ENCODE results near the gene UBE2E2.
A peak's percentile ranks its signal among the peaks of the same experiment; 100 is the strongest.

Gene UBE2E2

DNA sequence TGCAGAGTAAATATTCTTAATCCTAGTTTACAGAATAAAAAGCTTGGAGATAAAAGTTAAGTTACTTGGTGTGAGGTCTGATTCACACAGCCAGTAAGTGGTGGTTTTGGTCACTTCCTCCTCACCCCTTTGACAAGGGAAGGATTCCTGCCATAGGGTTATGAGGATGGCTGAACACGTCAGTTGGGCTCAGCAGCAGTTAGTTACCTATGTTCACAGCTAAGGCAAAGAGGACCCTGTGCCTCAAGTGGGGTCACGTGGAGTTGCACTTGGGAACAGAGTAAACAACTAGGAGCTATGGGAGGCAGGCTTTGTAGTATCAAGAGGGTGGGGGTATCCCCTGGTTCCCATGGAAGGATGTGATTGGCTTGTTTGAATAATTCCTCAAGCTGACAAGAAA, 232.2 kb downstream of the UBE2E2 start:
- peak overlapping the region; percentile 10 for H3K27ac Mint-ChIP-seq
- DNase-seq (no peak), ATAC-seq (replicated peaks) (peak; percentile 60 to 63)
- H3K4me1 Mint-ChIP-seq = peaks cover 35 to 63% of the 10 kb centered on the region in 2 donors
- H3K27me3 Mint-ChIP-seq = no peaks in the 10 kb centered on the region
- peaks cover 0 to 4% of the 10 kb centered on the region in 2 donors for H3K9me3 Mint-ChIP-seq
- H3K4me3 Mint-ChIP-seq = peak overlapping the region in 1 of 2 donors; percentile 26
- H3K36me3 Mint-ChIP-seq = peaks cover 5 to 10% of the 10 kb centered on the region in 2 donors

DNA sequence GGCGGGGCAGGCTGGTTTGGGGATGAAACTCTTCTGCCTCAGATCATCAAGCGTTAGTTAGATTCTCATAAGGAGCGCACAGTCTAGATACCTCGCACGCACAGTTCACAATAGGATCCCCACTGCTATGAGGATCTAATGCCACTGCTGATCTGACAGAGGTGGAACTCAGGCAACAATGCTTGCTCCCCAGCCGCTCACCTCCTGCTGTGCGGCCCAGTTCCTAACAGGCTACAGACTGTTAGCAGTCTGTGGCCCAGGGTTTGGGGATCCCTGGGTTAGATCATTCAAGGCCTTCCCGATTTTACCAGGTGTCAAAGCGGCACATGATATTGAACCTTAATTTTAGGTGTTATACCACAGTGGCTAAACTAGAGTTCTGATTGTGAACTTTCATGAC, 232.8 kb downstream of the UBE2E2 start:
- H3K27me3 Mint-ChIP-seq = no peaks in the 10 kb centered on the region
- ATAC-seq (replicated peaks) (no peak), DNase-seq (no peak)
- H3K36me3 Mint-ChIP-seq = peaks cover 5 to 10% of the 10 kb centered on the region in 2 donors
- no peak overlapping the region for H3K27ac Mint-ChIP-seq
- H3K4me1 Mint-ChIP-seq = peaks cover 33 to 63% of the 10 kb centered on the region in 2 donors
- H3K4me3 Mint-ChIP-seq = no peak overlapping the region
- peaks cover 0 to 4% of the 10 kb centered on the region in 2 donors for H3K9me3 Mint-ChIP-seq

DNA sequence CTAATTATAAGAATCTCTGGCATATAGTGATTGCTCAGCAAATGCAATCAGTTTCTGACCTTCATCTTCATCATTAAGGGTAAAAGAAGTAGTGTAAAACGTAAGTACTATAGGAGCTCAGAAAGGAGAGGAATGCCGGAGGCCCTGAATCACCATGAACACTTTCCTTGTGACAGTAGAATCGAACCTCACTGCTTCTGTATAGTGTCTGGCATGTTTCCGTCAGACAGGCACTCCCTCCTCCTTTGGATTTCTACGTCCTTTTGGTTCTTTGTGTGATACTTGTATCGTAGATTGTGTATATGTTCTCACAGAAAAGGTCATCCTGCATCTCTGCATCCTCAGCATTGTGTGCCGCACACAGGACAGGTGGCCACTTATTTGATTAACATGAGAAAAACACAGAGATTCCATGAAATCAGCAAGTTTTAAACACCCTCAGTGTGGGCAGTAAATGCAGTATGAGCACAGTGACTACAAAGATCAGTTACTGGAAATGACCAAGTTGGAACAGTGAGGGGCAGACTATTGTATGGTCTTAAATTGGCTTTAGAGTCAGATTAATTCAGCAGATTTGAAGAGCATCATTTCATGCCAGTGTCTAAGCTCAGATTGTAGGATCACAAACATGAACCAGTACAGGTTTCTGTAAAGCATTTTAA, 234.5 kb downstream of the UBE2E2 start:
- no peak for ATAC-seq (replicated peaks)
- DNase-seq = no peak
- peak overlapping the region; percentile 56 for H3K27ac Mint-ChIP-seq
- H3K4me1 Mint-ChIP-seq = peaks cover 32 to 61% of the 10 kb centered on the region in 2 donors
- no peaks in the 10 kb centered on the region for H3K27me3 Mint-ChIP-seq
- peaks cover 5 to 10% of the 10 kb centered on the region in 2 donors for H3K36me3 Mint-ChIP-seq
- H3K4me3 Mint-ChIP-seq = peak overlapping the region in 1 of 2 donors; percentile 6
- peaks cover 0 to 4% of the 10 kb centered on the region in 2 donors for H3K9me3 Mint-ChIP-seq

DNA sequence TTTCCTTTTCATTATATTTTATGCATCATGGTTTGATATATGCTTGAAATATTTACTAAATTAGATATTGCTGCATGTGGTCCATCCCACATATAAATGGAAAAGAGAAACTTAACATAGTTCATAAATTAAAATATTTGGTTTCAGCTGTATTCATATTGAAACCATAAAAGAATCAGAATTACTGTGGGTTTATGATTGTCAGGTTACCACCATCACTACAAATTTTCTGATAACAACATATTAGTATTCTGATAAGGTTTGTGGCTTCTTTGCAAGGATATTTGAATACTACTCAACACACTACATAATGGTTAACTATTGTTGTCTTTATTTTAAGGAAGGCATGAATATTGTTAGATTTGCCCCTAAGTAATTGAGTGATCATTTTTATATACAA, 235.5 kb downstream of the UBE2E2 start:
- H3K27ac Mint-ChIP-seq = no peak overlapping the region
- peaks cover 5 to 10% of the 10 kb centered on the region in 2 donors for H3K36me3 Mint-ChIP-seq
- ATAC-seq (replicated peaks) = peak in 1 of 2 donors; percentile 26
- no peak overlapping the region for H3K4me3 Mint-ChIP-seq
- H3K4me1 Mint-ChIP-seq = peaks cover 41 to 72% of the 10 kb centered on the region in 2 donors
- no peaks in the 10 kb centered on the region for H3K27me3 Mint-ChIP-seq
- DNase-seq = no peak
- peaks cover 0 to 4% of the 10 kb centered on the region in 2 donors for H3K9me3 Mint-ChIP-seq

DNA sequence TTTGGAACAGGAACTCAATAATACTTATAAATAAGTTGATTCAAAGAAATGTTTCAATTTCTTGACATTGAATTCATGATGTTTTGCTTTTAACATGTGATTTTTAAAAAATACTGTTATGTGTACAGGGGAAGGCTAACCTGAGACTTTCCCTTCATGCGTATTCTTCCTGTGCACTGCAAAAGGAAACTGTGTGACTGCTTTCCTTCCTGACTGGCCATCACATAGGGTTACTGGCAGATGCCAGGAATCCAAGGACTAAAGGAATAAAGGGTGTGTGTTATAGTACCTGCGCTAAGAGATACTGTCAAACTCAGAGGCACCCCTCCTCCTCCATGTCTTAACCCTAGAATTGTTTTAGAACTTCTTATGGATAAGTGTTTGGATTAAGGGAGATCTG, 236.0 kb downstream of the UBE2E2 start:
- Mint-ChIP-seq H3K9me3 (peaks cover 0 to 4% of the 10 kb centered on the region in 2 donors), H3K4me3 (no peak overlapping the region), H3K36me3 (peaks cover 5 to 10% of the 10 kb centered on the region in 2 donors), H3K27ac (no peak overlapping the region), H3K27me3 (no peaks in the 10 kb centered on the region), H3K4me1 (peaks cover 45 to 76% of the 10 kb centered on the region in 2 donors)
- DNase-seq (no peak), ATAC-seq (replicated peaks) (no peak)

DNA sequence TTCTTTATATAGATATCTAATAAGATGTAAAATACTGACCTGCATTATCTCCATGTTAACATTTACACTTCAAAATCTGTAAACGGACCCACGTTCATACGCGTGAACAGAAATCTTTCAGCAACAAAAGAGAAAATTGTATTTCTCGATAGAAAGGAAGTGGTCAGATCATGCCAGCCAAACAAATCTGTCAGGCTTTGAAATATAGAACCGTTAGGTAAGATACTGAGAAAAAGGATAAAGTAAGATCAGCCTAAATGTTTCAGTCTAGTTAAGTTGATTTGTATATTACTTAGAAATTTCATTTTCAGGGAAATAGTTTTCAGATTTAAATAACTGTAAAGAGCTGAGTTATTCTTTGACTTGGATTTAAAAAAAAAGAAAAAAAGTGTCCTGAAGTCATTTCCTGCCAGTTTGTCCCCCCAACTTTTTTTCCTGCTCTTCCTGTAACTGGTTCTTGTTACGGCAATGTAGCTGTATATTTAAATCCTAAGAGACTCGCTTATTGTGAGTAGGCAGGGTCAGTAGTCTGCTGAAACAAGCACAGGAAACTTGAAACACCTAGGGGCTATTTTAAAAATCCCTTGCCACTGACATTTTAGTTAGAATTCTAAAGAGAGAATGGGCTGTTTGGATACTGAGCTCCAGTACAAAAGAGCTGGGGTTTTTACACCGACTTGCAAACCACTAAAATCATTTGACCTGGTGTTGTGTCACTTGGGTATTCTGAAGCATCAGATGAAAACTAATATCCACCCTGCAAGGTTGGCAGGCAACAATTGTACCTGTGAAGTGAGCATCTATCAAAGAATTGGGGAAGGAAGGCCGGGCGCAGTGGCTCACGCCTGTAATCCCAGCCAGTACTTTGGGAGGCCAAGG, 237.5 kb downstream of the UBE2E2 start:
- ATAC-seq (replicated peaks) (peak; percentile 80 to 82), DNase-seq (peak; percentile 19)
- H3K9me3 Mint-ChIP-seq = peaks cover 0 to under 1% of the 10 kb centered on the region in 2 donors
- H3K36me3 Mint-ChIP-seq = peaks cover 1 to 12% of the 10 kb centered on the region in 2 donors
- peak overlapping the region; percentile 66 to 72 for H3K4me3 Mint-ChIP-seq
- peak overlapping the region; percentile 47 for H3K27ac Mint-ChIP-seq
- H3K4me1 Mint-ChIP-seq = peaks cover 51 to 76% of the 10 kb centered on the region in 2 donors
- no peaks in the 10 kb centered on the region for H3K27me3 Mint-ChIP-seq

DNA sequence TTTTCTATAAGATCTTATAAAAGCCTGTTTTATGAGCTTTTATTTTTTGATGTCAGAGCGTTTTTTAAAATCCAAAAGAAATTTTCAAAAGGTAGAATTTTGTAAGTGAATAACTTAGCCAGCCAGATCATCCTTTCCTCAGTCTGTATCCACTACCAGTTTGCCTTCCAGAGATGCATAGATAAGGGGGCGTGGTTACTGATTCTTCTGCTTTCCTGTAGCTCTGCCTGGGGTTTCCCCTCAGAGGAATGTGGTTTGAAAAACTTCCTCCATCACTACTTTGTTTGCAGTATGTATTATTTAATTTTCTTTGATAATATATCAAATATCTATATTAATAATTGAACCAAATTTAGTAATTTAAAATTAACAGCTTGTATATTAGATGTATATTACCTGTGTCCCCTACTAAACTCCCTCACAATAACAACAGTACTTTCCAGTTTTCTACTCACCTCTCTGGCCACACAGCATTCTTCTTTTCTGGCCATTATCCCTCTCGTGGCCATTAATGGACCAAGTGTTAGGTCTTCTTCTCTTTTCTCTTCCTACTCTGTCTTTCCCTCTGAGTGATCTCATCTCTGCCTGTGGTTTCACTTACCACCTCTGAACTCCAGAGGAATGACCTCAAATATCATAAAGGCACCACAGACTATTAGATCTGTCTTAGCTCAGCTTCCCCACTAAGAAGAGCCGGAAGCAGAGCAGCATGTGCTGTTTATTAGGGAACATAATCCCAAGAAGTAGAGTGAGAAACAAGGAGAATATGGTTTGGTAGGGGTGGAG, 239.7 kb downstream of the UBE2E2 start:
- DNase-seq = peak; percentile 23
- Mint-ChIP-seq H3K36me3 (peaks cover 0 to 6% of the 10 kb centered on the region in 2 donors), H3K27ac (peak overlapping the region; percentile 0), H3K4me1 (peaks cover 52 to 77% of the 10 kb centered on the region in 2 donors), H3K9me3 (no peaks in the 10 kb centered on the region), H3K4me3 (peak overlapping the region in 1 of 2 donors; percentile 27), H3K27me3 (no peaks in the 10 kb centered on the region)
- ATAC-seq (replicated peaks) = peak; percentile 41 to 56

DNA sequence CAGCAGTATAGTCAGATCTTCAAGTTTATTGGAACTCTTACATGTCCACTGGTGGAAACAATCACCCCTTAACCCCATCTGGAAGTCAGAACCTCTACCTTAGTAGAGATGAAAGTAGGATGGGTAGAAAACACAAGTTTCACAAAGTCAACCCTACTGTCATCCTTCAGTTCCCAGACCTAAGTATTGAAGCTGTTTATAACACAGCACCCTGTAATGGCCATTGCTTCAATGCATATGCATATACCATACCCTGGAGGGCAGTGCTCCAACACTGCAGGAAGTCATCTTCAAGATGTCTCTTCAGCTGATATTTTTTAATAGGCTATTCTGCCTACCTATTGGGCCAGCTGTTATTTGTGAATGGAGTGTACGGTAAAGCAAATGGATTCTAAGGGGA, 241.3 kb downstream of the UBE2E2 start:
- Mint-ChIP-seq H3K4me3 (no peak overlapping the region), H3K9me3 (no peaks in the 10 kb centered on the region), H3K36me3 (peaks cover 0 to 6% of the 10 kb centered on the region in 2 donors), H3K27me3 (no peaks in the 10 kb centered on the region), H3K27ac (no peak overlapping the region), H3K4me1 (peaks cover 50 to 80% of the 10 kb centered on the region in 2 donors)
- DNase-seq (no peak), ATAC-seq (replicated peaks) (no peak)

DNA sequence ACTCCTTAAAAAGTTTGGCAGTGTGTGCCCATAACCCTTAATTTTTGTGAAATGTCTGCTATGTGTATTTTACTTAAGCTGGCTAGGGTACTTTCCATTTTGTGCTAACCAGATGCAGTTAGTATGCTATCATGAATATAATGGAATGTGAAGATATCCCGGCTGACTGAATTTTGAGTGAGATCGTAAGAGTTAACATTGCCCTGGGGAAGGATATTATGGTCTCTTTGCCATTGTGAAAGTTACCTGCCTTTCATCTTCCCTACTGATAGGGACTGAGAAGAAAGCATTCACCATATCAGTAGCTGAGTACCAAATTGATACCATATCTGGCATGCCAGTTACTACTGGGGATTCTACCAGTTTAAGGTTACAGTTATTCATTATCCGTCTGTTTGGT, 243.2 kb downstream of the UBE2E2 start:
- peak overlapping the region; percentile 22 for H3K27ac Mint-ChIP-seq
- peaks cover 44 to 76% of the 10 kb centered on the region in 2 donors for H3K4me1 Mint-ChIP-seq
- H3K9me3 Mint-ChIP-seq = no peaks in the 10 kb centered on the region
- no peaks in the 10 kb centered on the region for H3K27me3 Mint-ChIP-seq
- ATAC-seq (replicated peaks) (no peak), DNase-seq (no peak)
- H3K36me3 Mint-ChIP-seq = peaks cover 0 to 6% of the 10 kb centered on the region in 2 donors
- no peak overlapping the region for H3K4me3 Mint-ChIP-seq

DNA sequence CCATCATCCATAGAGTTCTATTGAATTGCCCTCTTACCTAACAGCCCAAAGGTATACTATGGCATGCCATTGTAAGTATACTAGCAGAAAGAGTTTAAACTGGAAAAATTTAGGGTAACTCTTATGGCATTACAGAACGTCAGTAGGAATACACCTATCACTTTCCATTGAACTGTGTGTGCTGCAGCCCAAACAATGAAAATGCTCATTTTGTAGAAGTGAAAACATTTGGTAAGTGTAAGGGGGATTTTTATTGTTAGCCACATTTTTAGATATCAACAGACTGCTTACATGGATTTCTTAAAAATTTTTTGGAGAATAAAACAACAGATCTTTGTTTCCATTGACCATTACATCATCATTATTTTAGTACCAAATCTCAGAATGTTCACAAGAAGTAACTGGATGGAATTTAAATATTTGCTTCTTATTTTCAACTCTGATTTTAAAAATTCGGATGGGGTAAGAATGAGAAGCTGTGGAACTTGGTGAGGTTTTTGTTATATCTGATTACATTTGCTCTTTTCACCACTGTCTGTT, 245.9 kb downstream of the UBE2E2 start:
- Mint-ChIP-seq H3K27me3 (no peaks in the 10 kb centered on the region), H3K4me3 (peak overlapping the region in 1 of 2 donors; percentile 50), H3K36me3 (peaks cover 0 to 6% of the 10 kb centered on the region in 2 donors), H3K9me3 (no peaks in the 10 kb centered on the region), H3K4me1 (peaks cover 35 to 61% of the 10 kb centered on the region in 2 donors), H3K27ac (peak overlapping the region; percentile 42)
- ATAC-seq (replicated peaks) (peak; percentile 83 to 88), DNase-seq (no peak)

GRCh38 chr3:23450051-23450450, 246.9 kb downstream of the UBE2E2 start:
- H3K27ac Mint-ChIP-seq = no peak overlapping the region
- H3K4me3 Mint-ChIP-seq = no peak overlapping the region
- no peaks in the 10 kb centered on the region for H3K9me3 Mint-ChIP-seq
- DNase-seq (no peak), ATAC-seq (replicated peaks) (no peak)
- H3K27me3 Mint-ChIP-seq = no peaks in the 10 kb centered on the region
- H3K4me1 Mint-ChIP-seq = peaks cover 30 to 61% of the 10 kb centered on the region in 2 donors
- H3K36me3 Mint-ChIP-seq = peaks cover 0 to 3% of the 10 kb centered on the region in 2 donors

GRCh38 chr3:23450806-23451205, 247.7 kb downstream of the UBE2E2 start:
- ATAC-seq (replicated peaks) = no peak
- H3K4me3 Mint-ChIP-seq = no peak overlapping the region

GRCh38 chr3:23452408-23452807, 249.3 kb downstream of the UBE2E2 start:
- H3K36me3 Mint-ChIP-seq = peaks cover 8 to 9% of the 10 kb centered on the region in 2 donors
- DNase-seq = no peak
- no peaks in the 10 kb centered on the region for H3K27me3 Mint-ChIP-seq
- ATAC-seq (replicated peaks) = no peak
- peaks cover 2 to 6% of the 10 kb centered on the region in 2 donors for H3K9me3 Mint-ChIP-seq
- H3K27ac Mint-ChIP-seq = no peak overlapping the region
- no peak overlapping the region for H3K4me3 Mint-ChIP-seq
- peaks cover 15 to 52% of the 10 kb centered on the region in 2 donors for H3K4me1 Mint-ChIP-seq

More at GRCh38 chr3:23450806-23451205, 247.7 kb downstream of the UBE2E2 start:
- H3K27me3 Mint-ChIP-seq = no peaks in the 10 kb centered on the region
- no peak for DNase-seq
- peaks cover 0 to under 1% of the 10 kb centered on the region in 2 donors for H3K9me3 Mint-ChIP-seq
- H3K36me3 Mint-ChIP-seq = peaks cover 0 to under 1% of the 10 kb centered on the region in 2 donors
- H3K4me1 Mint-ChIP-seq = peaks cover 26 to 57% of the 10 kb centered on the region in 2 donors
- no peak overlapping the region for H3K27ac Mint-ChIP-seq

Measured in stimulated activated naive B cell treated with anti-CD40 and anti-IgM and Interleukin-4, amounts not matched to agents 10 μg/mL and 1 μg/mL and 100 μg/mL, for 72 hours (primary cell).